ENCODE results near the gene PIK3R2.

Gene PIK3R2

DNA sequence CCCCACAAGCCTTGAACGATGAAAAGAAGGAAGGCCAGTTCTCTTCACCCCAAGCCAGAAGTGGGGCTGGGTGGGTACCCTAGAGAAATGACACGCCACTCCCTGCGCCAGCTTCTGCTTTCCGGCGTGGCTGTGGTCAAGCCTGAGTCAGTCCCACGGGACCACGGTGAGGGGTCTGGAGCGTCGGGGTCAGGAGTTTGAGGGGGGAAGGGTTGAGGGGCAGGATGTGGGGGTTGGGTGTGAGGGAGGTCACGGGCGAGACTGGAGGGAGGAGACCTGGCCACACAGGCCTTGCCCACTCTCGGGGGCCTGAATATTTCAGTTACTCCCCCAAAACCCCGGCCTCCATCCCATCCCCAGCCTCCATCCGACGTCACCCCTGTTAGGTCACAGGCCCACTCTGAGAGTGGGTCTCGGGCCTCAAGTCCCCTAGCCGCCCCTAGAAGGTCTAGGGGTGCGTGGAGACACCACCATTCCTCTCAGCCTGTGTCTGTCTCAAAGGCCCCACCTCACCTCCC is 20.1 kb downstream of the PIK3R2 start:
- peak; percentile 63 for DNase-seq (ENCODE audit: low spot score)

DNA sequence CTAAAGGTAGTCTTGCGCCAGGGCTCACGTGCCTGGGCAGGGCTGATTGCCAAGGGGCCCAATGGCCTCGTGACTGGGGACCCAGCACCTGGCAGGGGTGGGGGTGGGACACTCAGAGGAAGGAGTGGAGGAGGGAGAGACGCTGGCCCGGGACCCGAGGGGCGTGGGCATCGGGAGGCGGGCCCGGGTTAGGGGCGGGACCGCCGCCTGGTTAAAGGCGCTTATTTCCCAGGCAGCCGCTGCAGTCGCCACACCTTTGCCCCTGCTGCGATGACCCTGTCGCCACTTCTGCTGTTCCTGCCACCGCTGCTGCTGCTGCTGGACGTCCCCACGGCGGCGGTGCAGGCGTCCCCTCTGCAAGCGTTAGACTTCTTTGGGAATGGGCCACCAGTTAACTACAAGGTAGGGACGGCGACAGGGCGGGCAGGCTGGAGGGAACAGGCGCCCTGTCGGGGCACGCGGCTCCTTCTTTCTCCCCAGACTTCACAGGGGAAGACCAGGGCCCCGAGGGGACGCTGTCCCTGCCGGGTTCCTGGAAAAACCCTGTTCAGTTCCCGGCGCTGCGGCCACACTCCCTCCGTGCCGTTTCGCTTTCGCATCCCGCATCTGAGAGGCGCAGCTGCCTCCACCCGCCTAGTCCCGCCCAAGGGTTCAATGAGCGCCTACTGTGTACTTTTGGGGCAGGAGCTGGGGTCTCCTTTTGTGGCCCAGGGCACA is 20.8 kb downstream of the PIK3R2 start, which contains the start of gene IFI30:
Gene IFI30, plus strand, starts transcription at position 242 of the 717 bp plus-strand sequence. Its CDS starts 29 bp downstream, at position 271.
- peak; percentile 89 for DNase-seq (ENCODE audit: low spot score)

DNA sequence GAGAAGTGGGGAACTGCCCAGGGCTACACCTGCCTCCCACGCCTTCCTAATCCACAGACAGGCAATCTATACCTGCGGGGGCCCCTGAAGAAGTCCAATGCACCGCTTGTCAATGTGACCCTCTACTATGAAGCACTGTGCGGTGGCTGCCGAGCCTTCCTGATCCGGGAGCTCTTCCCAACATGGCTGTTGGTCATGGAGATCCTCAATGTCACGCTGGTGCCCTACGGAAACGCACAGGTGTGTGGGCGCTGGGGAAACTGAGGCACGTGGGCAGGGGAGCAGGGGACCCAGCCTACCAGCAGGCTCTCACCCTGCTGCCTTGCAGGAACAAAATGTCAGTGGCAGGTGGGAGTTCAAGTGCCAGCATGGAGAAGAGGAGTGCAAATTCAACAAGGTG is 22.0 kb downstream of the PIK3R2 start:
- no peak for DNase-seq (ENCODE audit: low spot score)

DNA sequence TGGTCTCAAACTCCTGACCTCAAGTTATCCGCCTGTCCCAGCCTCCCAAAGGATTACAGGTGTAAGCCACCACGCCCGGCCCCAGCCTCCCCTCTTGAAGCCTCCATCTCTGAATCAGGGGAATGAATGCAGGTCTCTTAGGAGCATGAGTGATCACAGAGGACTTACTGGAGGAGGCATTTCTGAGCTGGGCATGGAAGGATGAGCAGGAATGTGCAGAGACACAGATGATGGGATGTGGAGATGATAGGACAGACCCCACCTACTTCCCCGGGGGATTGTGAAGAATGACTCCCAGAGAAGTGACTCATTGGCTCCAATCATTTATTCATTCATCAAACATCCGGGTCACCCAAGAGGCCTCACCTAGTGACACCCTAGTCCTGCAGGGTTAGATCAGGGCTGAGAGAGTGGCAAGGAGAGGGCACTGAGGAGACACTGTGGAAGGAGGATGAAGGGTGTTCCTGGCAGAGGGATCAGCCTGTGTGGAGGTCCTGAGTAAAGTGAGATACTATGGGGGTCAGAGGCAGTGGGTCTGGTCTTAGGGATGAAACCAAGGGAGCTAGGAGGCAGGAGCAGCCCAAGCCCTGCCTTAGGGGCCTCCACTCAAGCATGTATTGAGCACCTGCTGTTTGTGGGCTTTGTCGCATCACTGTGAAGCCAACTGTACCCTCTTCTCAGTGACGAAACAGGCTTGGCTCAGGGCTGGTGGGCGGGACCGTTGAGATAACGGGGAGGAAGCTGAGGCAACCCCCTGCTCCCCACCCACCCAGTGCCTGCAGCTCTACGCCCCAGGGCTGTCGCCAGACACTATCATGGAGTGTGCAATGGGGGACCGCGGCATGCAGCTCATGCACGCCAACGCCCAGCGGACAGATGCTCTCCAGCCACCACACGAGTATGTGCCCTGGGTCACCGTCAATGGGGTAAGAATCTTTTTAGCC is 23.7 kb downstream of the PIK3R2 start:
- DNase-seq (ENCODE audit: low spot score), result no peak

DNA sequence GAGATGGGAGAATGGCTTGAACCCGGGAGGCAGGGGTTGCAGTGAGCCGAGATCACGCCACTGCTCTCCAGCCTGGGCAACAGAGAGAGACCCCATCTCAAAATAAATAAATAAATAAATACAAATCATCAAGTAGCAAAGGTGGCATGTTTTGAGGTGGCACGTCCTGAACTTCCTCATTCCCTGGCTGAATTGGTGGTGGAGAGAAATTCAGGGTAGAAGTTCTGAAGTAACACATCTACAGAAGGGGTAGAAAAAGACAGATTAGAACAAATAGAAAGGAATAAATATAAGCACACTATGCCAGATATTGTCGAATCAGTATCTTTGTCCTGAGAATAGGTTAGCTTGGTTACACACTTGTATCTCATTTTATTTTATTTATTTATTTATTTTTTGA is 27.0 kb downstream of the PIK3R2 start:
- DNase-seq (ENCODE audit: low spot score), result no peak

DNA sequence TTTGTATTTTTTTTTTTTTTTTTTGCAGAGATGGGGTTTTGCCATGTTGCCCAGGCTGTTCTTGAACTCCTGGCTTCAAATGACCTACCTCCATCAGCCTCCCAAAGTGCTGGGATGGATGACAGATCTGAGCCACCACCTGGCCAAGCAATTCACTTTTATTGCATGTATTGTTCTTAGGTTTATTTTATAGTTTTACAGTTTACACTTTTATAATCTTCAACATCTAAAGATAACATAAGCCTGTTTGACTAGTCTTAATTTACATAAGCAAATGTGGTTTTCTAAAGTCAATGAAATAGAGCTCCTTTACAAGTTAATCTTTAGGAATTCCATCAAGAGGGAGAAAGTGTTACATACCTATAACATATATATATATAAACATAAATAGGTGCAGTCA is 30.6 kb downstream of the PIK3R2 start:
- no peak for DNase-seq (ENCODE audit: low spot score)

DNA sequence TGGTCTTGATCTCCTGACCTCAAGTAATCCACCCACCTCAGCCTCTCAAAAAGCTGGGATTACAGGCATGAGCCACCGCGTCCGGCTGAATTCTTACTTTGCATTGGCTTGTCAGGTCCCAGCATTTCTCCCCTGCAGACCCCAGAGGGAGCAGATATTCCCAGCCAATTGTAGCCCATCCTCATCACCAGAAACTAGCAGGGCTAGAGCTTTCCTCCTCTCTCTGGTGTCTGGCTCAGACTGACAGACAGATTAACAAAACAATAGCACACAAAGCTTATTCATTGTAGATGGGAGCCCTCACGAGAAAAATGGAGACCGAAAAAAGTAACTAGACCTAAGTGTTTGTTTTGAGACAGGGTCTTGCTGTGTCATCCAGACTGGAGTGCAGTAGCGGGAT is 32.6 kb downstream of the PIK3R2 start:
- no peak for DNase-seq (ENCODE audit: low spot score)

DNA sequence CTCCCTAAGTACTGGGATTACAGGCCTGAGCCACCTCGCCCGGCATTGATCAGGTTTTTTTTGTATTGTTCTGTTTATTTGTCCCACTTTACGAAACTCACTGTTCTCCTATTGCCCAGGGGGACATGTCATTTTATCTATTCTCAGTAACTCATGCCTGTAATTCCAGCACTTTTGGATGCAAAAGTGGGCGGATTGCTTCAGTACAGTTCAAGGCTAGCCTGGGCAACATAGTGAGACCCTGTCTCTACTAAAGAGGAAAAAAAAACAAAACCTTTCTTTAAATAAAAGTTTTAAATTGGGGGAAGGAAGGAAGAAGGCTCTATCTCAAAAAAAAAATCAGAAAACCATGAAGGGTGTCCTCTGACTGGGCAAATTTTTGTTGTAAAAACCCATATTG is 37.3 kb downstream of the PIK3R2 start:
- DNase-seq (ENCODE audit: low spot score), result no peak

DNA sequence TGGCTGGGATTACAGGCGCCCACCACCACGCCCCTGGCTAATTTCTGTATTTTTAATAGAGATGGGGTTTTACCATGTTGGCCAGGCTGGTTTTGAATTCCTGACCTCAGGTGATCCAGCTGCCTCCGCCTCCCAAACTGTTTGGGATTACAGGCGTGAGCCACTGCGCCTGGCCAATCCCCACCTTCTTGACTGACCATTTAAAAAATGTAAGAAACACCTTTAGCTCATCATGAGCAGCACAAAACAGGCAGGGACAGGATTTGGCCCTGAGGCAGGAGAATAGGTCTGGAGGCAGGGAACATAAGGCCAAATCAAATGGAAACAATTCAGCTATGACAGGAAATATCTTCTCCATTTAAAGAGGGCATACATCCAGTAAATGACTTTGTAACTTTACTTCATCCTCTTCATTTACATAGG is 38.7 kb downstream of the PIK3R2 start:
- DNase-seq (ENCODE audit: low spot score), result no peak

DNA sequence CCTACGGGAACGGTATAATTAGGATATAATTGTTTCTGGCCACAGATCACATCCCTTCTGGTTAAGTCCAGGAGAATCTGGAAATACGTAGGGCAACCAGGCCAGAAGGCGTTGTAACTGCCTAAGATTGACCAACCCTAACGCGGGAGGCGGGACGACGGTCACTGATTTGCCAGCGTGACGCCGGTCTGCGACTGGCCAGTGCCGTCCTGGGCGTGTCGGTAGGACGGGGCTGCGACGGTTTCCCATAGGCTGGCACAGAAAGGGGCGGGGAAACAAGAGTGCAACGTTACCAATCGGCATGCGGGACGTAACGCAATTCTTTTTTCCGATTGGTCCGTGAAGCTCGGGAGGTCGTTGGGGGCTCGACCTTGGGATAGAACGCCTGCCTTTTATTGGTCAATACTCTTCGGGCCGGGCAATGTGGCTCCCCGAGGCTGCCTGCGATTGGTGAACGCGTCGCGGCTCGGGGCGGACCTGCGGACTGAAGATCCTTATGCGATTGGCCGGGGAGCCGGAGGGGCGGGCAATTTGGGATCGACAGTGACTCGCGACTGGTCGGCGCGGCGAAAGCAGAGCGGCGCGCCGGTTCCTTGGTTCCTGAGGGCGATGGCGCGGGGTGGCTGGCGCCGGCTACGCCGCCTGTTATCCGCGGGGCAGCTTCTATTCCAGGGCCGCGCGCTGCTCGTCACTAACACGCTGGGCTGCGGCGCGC is 39.9 kb downstream of the PIK3R2 start, which contains the start of gene MPV17L2:
Gene MPV17L2, plus strand, starts transcription at position 546 of the 715 bp plus-strand sequence. Its CDS starts 64 bp downstream, at position 610.
- peak; percentile 95 for DNase-seq (ENCODE audit: low spot score)

DNA sequence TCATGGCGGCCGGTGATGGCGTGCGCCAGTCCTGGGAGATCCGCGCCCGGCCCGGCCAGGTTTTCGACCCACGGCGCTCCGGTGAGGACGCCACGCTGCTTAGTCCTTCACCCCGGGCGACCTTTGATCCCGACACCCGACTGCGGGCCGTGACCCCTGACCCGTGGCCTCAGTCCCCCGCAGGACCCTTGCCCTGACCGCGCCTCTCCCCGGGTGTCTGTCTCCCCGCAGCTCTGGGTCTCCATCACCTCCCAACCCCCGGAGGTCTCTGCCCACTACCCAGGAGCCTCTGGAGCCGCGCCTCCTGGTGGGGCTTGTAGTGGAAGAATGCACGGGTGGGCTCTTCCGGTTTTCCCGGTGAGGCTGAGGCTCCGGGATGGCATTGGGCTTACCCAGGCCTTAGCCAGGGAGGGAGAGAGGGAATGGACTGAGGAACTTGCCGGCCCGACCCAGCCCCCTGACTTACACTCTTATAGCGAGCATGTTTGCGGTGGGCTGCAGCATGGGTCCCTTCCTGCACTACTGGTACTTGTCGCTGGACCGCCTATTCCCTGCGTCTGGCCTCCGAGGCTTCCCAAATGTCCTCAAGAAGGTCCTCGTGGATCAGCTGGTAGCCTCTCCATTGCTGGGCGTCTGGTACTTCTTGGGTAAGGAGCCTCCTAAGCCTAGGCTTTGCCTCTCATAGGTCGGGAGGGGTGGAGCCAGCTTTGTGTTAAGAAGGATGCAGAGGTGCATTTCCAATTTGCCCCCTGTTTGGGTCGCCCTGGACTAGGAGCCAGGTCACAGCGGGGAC is 40.6 kb downstream of the PIK3R2 start:
- no peak for DNase-seq (ENCODE audit: low spot score)

DNA sequence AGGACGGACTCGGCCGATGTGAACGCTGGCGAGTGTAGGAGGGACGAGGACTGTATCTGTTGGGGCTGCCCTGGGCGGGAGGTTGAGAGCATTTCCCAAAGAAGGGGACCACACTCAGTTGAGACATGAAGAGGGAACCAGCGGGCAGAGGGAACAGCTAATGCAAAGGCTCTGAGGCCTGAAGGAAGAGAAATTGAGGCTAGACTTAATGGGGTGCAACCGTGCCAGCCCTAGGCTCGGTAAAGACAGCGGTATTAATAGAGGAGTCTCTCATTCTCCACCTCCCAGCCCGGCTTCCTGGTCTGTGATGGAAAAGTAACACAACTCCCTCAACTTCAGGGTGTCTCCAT is 41.2 kb downstream of the PIK3R2 start:
- no peak for DNase-seq (ENCODE audit: low spot score)

DNA sequence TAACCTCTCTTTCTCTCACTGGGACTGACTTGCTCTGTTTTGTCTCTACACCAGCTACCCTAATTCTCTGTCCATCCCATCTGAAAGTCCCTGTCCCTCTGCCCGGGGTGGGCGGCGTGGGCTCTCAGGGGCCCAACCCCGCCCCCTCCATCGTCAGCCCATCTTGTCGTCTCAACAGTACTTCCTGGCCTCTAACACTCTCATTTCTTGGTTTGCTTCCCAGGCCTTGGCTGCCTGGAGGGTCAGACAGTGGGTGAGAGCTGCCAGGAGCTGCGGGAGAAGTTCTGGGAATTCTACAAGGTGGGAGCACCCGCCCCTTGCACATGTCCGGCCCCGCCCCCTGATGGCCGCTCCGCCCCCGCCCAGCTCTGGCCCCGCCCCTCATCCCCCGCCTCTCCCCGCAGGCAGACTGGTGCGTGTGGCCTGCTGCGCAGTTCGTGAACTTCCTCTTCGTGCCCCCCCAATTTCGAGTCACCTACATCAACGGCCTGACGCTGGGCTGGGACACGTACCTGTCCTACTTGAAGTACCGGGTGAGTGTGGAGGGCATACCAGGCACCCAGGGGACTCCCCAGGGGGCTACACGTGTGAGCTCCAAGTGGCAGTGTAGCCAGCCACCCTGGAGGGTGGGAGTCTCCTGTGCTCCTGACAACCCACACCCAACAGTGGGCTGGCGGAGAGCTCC is 41.7 kb downstream of the PIK3R2 start:
- DNase-seq (ENCODE audit: low spot score), result peak; percentile 70

DNA sequence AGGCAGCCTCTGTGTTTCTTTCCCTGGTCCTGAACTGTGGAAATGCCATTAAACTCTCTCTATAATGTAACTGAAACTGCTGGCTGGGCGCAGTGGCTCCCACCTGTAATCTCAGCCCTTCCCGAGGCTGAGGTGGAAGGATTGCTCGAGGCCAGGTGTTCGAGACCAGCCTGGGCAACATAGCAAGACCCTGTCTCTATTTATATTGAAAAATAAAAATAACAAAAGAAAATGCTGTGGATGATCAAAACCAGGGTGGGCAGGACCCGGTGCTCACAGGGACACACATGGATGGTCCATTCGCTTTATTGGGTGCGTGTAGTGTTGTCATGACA is 43.5 kb downstream of the PIK3R2 start:
- DNase-seq (ENCODE audit: low spot score), result no peak

DNA sequence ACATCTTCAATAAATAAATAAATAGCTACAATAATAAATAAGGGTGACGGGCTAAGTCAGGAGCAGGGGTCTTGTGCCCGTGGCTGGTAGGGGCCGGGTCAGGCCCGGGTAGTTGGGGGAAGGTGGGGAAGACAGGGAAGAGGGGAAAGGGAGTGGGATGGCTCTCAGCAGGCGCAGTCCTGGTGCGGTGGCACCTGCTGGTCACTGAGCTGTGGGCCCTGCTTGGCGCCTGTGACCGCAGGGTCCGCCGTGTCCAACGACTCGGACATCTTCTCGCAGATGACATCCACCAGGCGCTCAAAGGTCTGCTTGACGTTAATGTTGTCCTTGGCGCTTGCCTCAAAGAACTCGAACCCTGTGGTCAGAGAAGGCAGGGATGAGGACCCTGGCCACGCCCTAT is 44.3 kb downstream of the PIK3R2 start:
- DNase-seq (ENCODE audit: low spot score), result no peak

DNA sequence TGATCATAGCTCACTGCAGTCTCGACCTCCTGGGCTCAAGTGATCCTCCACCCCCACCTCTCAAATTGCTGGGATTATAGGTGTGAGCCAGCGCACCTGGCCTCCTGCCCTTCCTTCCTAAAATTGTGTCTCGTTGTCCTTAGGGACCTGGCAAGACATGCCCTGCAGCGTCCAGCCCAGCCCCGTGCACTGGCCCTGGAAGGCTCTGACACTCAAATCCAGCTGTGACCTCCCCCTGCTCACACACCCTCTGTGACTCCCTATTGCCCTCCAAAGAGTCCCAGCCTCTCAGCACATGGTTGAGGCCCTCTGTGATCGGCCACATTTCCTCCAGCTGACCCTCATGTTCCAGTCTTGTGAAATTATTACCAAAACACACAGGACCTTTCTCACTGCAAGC is 45.0 kb downstream of the PIK3R2 start:
- no peak for DNase-seq (ENCODE audit: low spot score)

DNA sequence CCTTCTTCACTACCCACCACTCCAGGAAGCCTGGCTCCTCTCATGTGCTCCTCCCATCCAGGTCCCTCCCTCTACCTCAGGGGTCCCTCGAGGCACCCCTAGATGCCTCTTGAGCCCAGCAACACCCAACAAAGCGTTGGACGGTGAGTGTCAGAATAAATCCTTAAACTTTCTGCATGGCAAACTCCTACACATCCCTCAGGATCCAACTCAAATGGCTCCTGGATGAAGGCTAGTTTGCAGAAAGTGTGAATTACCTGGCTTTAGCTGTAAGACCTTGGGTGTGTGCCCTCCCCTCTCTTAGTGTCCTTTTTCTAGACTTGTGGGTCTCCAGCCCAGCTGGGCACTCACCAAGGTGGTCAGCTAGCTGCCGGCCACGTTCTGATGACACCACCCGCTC is 45.4 kb downstream of the PIK3R2 start:
- DNase-seq (ENCODE audit: low spot score), result no peak

DNA sequence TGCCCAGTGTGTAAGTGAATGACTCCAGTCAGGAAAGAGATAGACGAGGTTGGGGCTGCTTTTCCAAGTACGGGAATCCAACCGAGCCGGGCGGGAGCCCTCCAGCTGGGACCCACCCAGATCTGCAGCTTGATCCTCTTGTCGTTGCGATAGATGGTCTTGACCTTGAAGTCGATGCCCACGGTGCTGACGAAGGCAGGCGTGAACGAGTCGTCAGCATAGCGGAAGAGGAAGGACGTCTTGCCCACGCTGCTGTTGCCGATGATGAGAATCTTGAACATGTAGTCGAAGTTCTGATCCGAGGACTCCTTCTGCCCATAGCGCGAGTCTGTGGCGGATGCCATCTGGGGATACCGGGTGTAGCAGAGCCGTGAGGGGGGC is 49.4 kb downstream of the PIK3R2 start:
- no peak for DNase-seq (ENCODE audit: low spot score)

DNA sequence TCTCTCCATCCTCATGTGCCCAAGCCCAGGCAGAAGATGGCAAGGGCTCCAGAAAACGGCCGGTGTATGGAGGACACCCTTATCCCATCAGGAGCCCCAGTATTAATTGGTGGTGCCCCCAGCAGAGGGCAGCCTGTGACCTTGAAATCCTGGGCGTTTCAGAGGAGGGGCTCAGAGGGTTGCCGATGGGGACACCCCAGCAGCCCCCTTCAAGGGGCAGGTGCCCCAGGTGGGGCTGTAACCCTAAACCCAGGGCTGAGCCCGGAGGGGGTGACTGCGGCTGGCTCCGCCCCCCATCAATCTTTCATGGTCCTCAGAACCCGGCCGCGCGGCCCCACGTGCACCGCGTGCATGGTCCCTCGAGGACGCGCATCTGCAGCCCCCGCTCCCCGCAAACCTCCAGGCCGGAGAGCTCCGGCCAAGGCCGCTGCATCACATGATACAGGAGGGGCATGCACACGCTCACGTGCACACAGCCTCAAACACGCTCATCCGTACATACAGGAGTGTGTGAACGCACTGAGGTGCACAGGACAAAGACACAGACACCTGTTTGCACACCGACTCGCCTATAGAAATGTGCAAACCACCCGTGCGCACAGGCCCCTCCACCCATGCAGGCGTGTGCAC is 49.9 kb downstream of the PIK3R2 start:
- DNase-seq (ENCODE audit: low spot score), result no peak

DNA sequence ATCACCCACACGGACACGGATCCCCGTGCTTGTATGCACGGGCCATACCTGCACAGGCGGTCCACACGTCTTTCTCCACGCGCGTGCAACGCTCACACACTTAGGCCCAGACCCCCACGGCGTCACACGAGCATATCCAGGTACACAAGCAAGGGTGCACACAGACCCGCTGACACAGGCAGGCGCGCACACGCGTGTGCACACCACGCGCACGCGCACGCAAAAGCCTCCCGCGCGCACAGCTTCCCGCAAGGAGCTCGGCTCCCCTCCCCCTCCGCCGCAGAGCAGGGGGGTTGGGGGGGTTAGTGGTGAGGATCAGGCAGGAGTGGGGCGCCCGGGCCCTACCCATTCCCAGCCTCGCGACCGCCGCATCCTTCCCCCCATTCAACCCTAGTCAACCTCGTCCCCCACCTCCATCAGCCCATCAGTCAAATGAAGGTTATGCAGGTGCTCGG is 50.5 kb downstream of the PIK3R2 start:
- DNase-seq (ENCODE audit: low spot score), result no peak

Measured in AG20443 (cell line).